ENCODE results near the gene KCNA5.

GRCh38 chr12:5068126-5068525, 24.4 kb downstream of the KCNA5 start:
- TF ChIP-seq POLR2AphosphoS5 (IDR thresholded peaks at IDR 0.05; ENCODE audit: low read depth) (no peak), CTCF (IDR thresholded peaks at IDR 0.05; ENCODE audit: insufficient read depth, low read length) (no peak), REST (IDR thresholded peaks at IDR 0.05; ENCODE audit: insufficient replicate concordance, low read depth) (no peak)

All from HL-60 (cell line).